Breast epithelium (tissue), 3 donors: ENCODE data around the gene SCARF1.

ENCODE experiments used
- CTCF ChIP-seq, 3 donors: fragments of 450-650 bp; IDR thresholded peaks; one replicate each; pipeline ENCODE4 v1.5.1; 2016 to 2017; ENCODE audit warnings: antibody characterized with exemption in 3 of 3, mild to moderate bottlenecking in 3 of 3, moderate library complexity in 3 of 3
- POLR2A ChIP-seq: fragments of 450-650 bp; IDR thresholded peaks from one replicate; pipeline ENCODE4 v1.6.1; 2016; ENCODE audit warnings: antibody characterized with exemption, mild to moderate bottlenecking, moderate library complexity
- POLR2AphosphoS5 ChIP-seq, 3 donors: sonication (generic); formaldehyde crosslinking; IDR thresholded peaks; one replicate each; pipeline ENCODE4 v1.6.1; 2017; ENCODE audit warnings: antibody characterized with exemption in 3 of 3

GRCh38 chr17:1643999-1644492, 1.5 kb downstream of the SCARF1 start:
- TF ChIP-seq POLR2A (no peak), CTCF (IDR thresholded peaks at IDR 0.05) (no peak), POLR2AphosphoS5 (IDR thresholded peaks at IDR 0.05) (no peak)
